GM18526 (cell line): Measurements from ENCODE around the gene TUBA3C.

Experiments
- POLR2A ChIP-seq: IDR thresholded peaks from 3 replicates; pipeline ENCODE4 v1.6.1; 2011; ENCODE audit not compliant: insufficient read length; ENCODE audit errors: extremely low read depth

The TUBA3C gene

DNA sequence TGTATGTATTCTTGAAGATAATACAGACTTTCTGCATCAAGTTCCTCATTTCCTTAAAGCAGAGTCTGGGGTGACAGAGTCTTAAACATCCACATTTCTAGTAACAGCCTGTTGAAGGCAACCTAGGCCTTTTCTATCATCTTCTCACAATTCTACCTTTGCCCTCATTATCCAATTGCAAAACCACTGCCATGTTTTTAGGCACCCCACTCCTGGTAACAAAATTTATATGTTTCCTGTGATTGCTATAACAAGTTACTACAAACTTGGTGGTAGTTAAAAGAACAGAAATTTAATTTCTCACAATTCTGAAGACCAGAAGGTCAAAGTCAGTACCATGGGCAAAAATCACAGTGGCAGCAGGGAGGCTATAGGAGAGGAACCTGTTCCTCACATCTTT, 33.1 kb downstream of the TUBA3C start:
- TF ChIP-seq POLR2A = no peak
